ENCODE results near the gene SPA17.

The SPA17 gene

GRCh38 chr11:124725719-124726105 lies 52.0 kb downstream of the SPA17 start:
- DNase-seq (ENCODE audit: low read depth) = no peak
- TF ChIP-seq CTCF (IDR thresholded peaks at IDR 0.05; ENCODE audit: control insufficient read depth, insufficient read depth, low read depth, low read length, missing control alignments) = no peak
- H3K4me3 ChIP-seq (ENCODE audit: control insufficient read depth, low read depth, low read length) = no peak overlapping the region

GRCh38 chr11:124727474-124727873 lies 53.8 kb downstream of the SPA17 start:
- no peak for DNase-seq (ENCODE audit: low read depth)
- no peak for TF ChIP-seq CTCF (IDR thresholded peaks at IDR 0.05; ENCODE audit: control insufficient read depth, insufficient read depth, low read depth, low read length, missing control alignments)
- no peak overlapping the region for H3K4me3 ChIP-seq (ENCODE audit: control insufficient read depth, low read depth, low read length)

GRCh38 chr11:124728134-124728533 lies 54.4 kb downstream of the SPA17 start:
- DNase-seq (ENCODE audit: low read depth) = no peak
- no peak for TF ChIP-seq CTCF (IDR thresholded peaks at IDR 0.05; ENCODE audit: control insufficient read depth, insufficient read depth, low read depth, low read length, missing control alignments)
- H3K4me3 ChIP-seq (ENCODE audit: control insufficient read depth, low read depth, low read length) = no peak overlapping the region

GRCh38 chr11:124729571-124729970 lies 55.9 kb downstream of the SPA17 start:
- no peak overlapping the region for H3K4me3 ChIP-seq (ENCODE audit: control insufficient read depth, low read depth, low read length)
- TF ChIP-seq CTCF (IDR thresholded peaks at IDR 0.05; ENCODE audit: control insufficient read depth, insufficient read depth, low read depth, low read length, missing control alignments) = no peak
- DNase-seq (ENCODE audit: low read depth) = no peak

GRCh38 chr11:124732230-124732629 lies 58.5 kb downstream of the SPA17 start:
- no peak for DNase-seq (ENCODE audit: low read depth)
- no peak for TF ChIP-seq CTCF (IDR thresholded peaks at IDR 0.05; ENCODE audit: control insufficient read depth, insufficient read depth, low read depth, low read length, missing control alignments)
- no peak overlapping the region for H3K4me3 ChIP-seq (ENCODE audit: control insufficient read depth, low read depth, low read length)

GRCh38 chr11:124736736-124737135 lies 63.0 kb downstream of the SPA17 start:
- no peak for TF ChIP-seq CTCF (IDR thresholded peaks at IDR 0.05; ENCODE audit: control insufficient read depth, insufficient read depth, low read depth, low read length, missing control alignments)

More at GRCh38 chr11:124736736-124737135, 63.0 kb downstream of the SPA17 start:
- H3K4me3 ChIP-seq (ENCODE audit: control insufficient read depth, low read depth, low read length) = no peak overlapping the region
- no peak for DNase-seq (ENCODE audit: low read depth)
